Activated CD8-positive, alpha-beta memory T cell treated with anti-CD3 and anti-CD28 coated beads, Interleukin-2, amount 10 ng/mL, durations not matched to agents 7 days and 5 days (primary cell): ENCODE measurements around the gene ALDH3B1. TPM values are rescaled to one million over a fixed set of nuclear protein-coding genes. Genes with fewer than 3 reads are reported as not detected.
"Not testable (repeated sequence)": the region's sequence is repeated elsewhere in the genome, so short reads cannot be mapped to it uniquely, and the experiment has no call there.

Experiments
- ATAC-seq: fragments of 150-1000 bp; cut with Tn5 transposase; one replicate; pipeline ENCODE4 v1.10.0; 2021; ENCODE audit warnings: moderate library complexity
- CTCF ChIA-PET: fragments of 350-600 bp; sonication (Branson Sonifier 250); formaldehyde crosslinking; loops from one replicate; lab custom pipeline; 2021; ENCODE audit warnings: antibody characterized with exemption; lab: Charles Lee
- DNase-seq: peaks from one replicate; pipeline ENCODE4 v3.0.0-alpha.2; 2020
- H3K27ac Mint-ChIP-seq: one replicate; pipeline ENCODE4 v1.8.0; 2021; ENCODE audit warnings: mild to moderate bottlenecking, mixed read lengths
- H3K27me3 Mint-ChIP-seq: one replicate; pipeline ENCODE4 v1.8.0; 2021; ENCODE audit warnings: mixed read lengths
- H3K36me3 Mint-ChIP-seq: one replicate; pipeline ENCODE4 v1.8.0; 2021; ENCODE audit warnings: mild to moderate bottlenecking, mixed read lengths
- H3K4me1 Mint-ChIP-seq: one replicate; pipeline ENCODE4 v1.8.0; 2021; ENCODE audit warnings: mixed read lengths
- H3K4me3 Mint-ChIP-seq: one replicate; pipeline ENCODE4 v1.8.0; 2021; ENCODE audit warnings: mild to moderate bottlenecking, moderate library complexity, mixed read lengths
- H3K9me3 Mint-ChIP-seq: one replicate; pipeline ENCODE4 v1.8.0; 2022; ENCODE audit warnings: low read depth, mixed read lengths
- total RNA-seq, 2 experiments: library from RNA; stranded (reverse); gene quantifications; one replicate each; pipeline ENCODE4 v1.2.3, GENCODE V29; 2021

ALDH3B1 gene
- total RNA-seq, 2 experiments from 2014 or later, result not detected

GRCh38 chr11:67991347-67992121 lies 18.6 kb upstream of the ALDH3B1 start:
- H3K27me3 Mint-ChIP-seq, CTCF ChIA-PET, ATAC-seq, H3K36me3 Mint-ChIP-seq, H3K27ac Mint-ChIP-seq, DNase-seq, H3K4me3 Mint-ChIP-seq, H3K4me1 Mint-ChIP-seq, H3K9me3 Mint-ChIP-seq: not testable (repeated sequence)

GRCh38 chr11:67993821-67994220 lies 16.3 kb upstream of the ALDH3B1 start:
- not testable (repeated sequence) for ATAC-seq, H3K27me3 Mint-ChIP-seq, H3K27ac Mint-ChIP-seq, H3K36me3 Mint-ChIP-seq, H3K4me3 Mint-ChIP-seq, H3K9me3 Mint-ChIP-seq
- DNase-seq, result peak; percentile 58
- CTCF ChIA-PET, result interaction anchor here (0.6 to 1.7 kb wide), 4 partner anchors 9 to 749 kb away, joined by 3 to 7 read pairs (median 5); no protein-coding TSS in a partner anchor
- peaks cover 25% of the 10 kb centered on the region for H3K4me1 Mint-ChIP-seq

GRCh38 chr11:67994387-67994786 lies 15.7 kb upstream of the ALDH3B1 start:
- H3K4me3 Mint-ChIP-seq, H3K27ac Mint-ChIP-seq, ATAC-seq, DNase-seq, H3K36me3 Mint-ChIP-seq, H3K9me3 Mint-ChIP-seq, H3K27me3 Mint-ChIP-seq: not testable (repeated sequence)
- peaks cover 28% of the 10 kb centered on the region for H3K4me1 Mint-ChIP-seq
- CTCF ChIA-PET, result interaction anchor here (0.9 to 1.7 kb wide), 3 partner anchors 8 to 104 kb away, joined by 3 to 7 read pairs (median 7); no protein-coding TSS in a partner anchor

GRCh38 chr11:67995129-67995528 lies 15.0 kb upstream of the ALDH3B1 start:
- H3K27me3 Mint-ChIP-seq, H3K27ac Mint-ChIP-seq, CTCF ChIA-PET: not testable (repeated sequence)

GRCh38 chr11:67995579-67995978 lies 14.5 kb upstream of the ALDH3B1 start:
- CTCF ChIA-PET, DNase-seq, H3K4me3 Mint-ChIP-seq, ATAC-seq, H3K36me3 Mint-ChIP-seq, H3K9me3 Mint-ChIP-seq, H3K27ac Mint-ChIP-seq, H3K27me3 Mint-ChIP-seq: not testable (repeated sequence)
- peaks cover 40% of the 10 kb centered on the region for H3K4me1 Mint-ChIP-seq

More at GRCh38 chr11:67995129-67995528, 15.0 kb upstream of the ALDH3B1 start:
- peaks cover 36% of the 10 kb centered on the region for H3K4me1 Mint-ChIP-seq
- H3K9me3 Mint-ChIP-seq, H3K36me3 Mint-ChIP-seq, H3K4me3 Mint-ChIP-seq, ATAC-seq, DNase-seq: not testable (repeated sequence)

- H3K4me3 Mint-ChIP-seq, result no peak overlapping the region
- H3K36me3 Mint-ChIP-seq, result peaks cover 7% of the 10 kb centered on the region
- DNase-seq (no peak), ATAC-seq (no peak)
- H3K27me3 Mint-ChIP-seq, result no peaks in the 10 kb centered on the region
- CTCF ChIA-PET, result no interaction called here
- no peak overlapping the region for H3K27ac Mint-ChIP-seq
- H3K4me1 Mint-ChIP-seq, result peaks cover 41% of the 10 kb centered on the region
- no peaks in the 10 kb centered on the region for H3K9me3 Mint-ChIP-seq
Measured at GRCh38 chr11:67996051-67996450, 14.1 kb upstream of the ALDH3B1 start.

GRCh38 chr11:67996622-67997474 lies 13.3 kb upstream of the ALDH3B1 start:
- H3K27me3 Mint-ChIP-seq, result no peaks in the 10 kb centered on the region
- H3K9me3 Mint-ChIP-seq, result no peaks in the 10 kb centered on the region
- peaks cover 7% of the 10 kb centered on the region for H3K36me3 Mint-ChIP-seq
- no peak overlapping the region for H3K4me3 Mint-ChIP-seq
- CTCF ChIA-PET, result interaction anchor here (3.4 kb wide), 1 partner anchor 41 kb away, joined by 15 read pairs; no protein-coding TSS in a partner anchor
- H3K27ac Mint-ChIP-seq, result peak overlapping the region; percentile 78
- ATAC-seq (peak; percentile 66), DNase-seq (peak; percentile 67)
- peaks cover 41% of the 10 kb centered on the region for H3K4me1 Mint-ChIP-seq

GRCh38 chr11:67997475-67997921 lies 12.6 kb upstream of the ALDH3B1 start:
- CTCF ChIA-PET, result interaction anchor here (3.4 kb wide), 1 partner anchor 42 kb away, joined by 15 read pairs; no protein-coding TSS in a partner anchor
- Mint-ChIP-seq H3K27me3 (no peaks in the 10 kb centered on the region), H3K4me3 (no peak overlapping the region), H3K36me3 (peaks cover 10% of the 10 kb centered on the region), H3K9me3 (no peaks in the 10 kb centered on the region), H3K4me1 (peaks cover 45% of the 10 kb centered on the region), H3K27ac (peak overlapping the region; percentile 78)
- ATAC-seq (no peak), DNase-seq (no peak)

GRCh38 chr11:67998150-67999045 lies 11.7 kb upstream of the ALDH3B1 start:
- ATAC-seq (peak; percentile 55), DNase-seq (peak; percentile 80)
- peaks cover 10% of the 10 kb centered on the region for H3K36me3 Mint-ChIP-seq
- no peaks in the 10 kb centered on the region for H3K9me3 Mint-ChIP-seq
- H3K27me3 Mint-ChIP-seq, result no peaks in the 10 kb centered on the region
- peak overlapping the region; percentile 78 for H3K27ac Mint-ChIP-seq
- peak overlapping the region; percentile 32 for H3K4me3 Mint-ChIP-seq
- peaks cover 51% of the 10 kb centered on the region for H3K4me1 Mint-ChIP-seq
- CTCF ChIA-PET, result interaction anchor here (3.4 kb wide), 1 partner anchor 43 kb away, joined by 15 read pairs; no protein-coding TSS in a partner anchor

- no peak overlapping the region for H3K4me3 Mint-ChIP-seq
Measured at GRCh38 chr11:67999201-67999629, 10.9 kb upstream of the ALDH3B1 start.

GRCh38 chr11:67999704-68000103 lies 10.4 kb upstream of the ALDH3B1 start:
- DNase-seq, result no peak
- Mint-ChIP-seq H3K9me3 (no peaks in the 10 kb centered on the region), H3K4me1 (peaks cover 53% of the 10 kb centered on the region), H3K27me3 (no peaks in the 10 kb centered on the region), H3K27ac (no peak overlapping the region), H3K36me3 (peaks cover 10% of the 10 kb centered on the region), H3K4me3 (no peak overlapping the region)
- CTCF ChIA-PET, result interaction anchor here (3.4 kb wide), 1 partner anchor 44 kb away, joined by 15 read pairs; no protein-coding TSS in a partner anchor
- no peak for ATAC-seq

More at GRCh38 chr11:67999201-67999629, 10.9 kb upstream of the ALDH3B1 start:
- peaks cover 10% of the 10 kb centered on the region for H3K36me3 Mint-ChIP-seq
- H3K9me3 Mint-ChIP-seq, result no peaks in the 10 kb centered on the region
- ATAC-seq, result no peak
- H3K27me3 Mint-ChIP-seq, result no peaks in the 10 kb centered on the region
- H3K27ac Mint-ChIP-seq, result no peak overlapping the region
- H3K4me1 Mint-ChIP-seq, result peaks cover 50% of the 10 kb centered on the region
- CTCF ChIA-PET, result interaction anchor here (3.4 kb wide), 1 partner anchor 44 kb away, joined by 15 read pairs; no protein-coding TSS in a partner anchor
- DNase-seq, result no peak

- DNase-seq (no peak), ATAC-seq (no peak)
- H3K27me3 Mint-ChIP-seq, result no peaks in the 10 kb centered on the region
- no peaks in the 10 kb centered on the region for H3K9me3 Mint-ChIP-seq
- peaks cover 3% of the 10 kb centered on the region for H3K36me3 Mint-ChIP-seq
- H3K4me1 Mint-ChIP-seq, result peaks cover 50% of the 10 kb centered on the region
- H3K4me3 Mint-ChIP-seq, result peak overlapping the region; percentile 67
- H3K27ac Mint-ChIP-seq, result no peak overlapping the region
- CTCF ChIA-PET, result interaction anchor here (1.2 to 1.7 kb wide), 2 partner anchors 9 to 28 kb away, joined by 3 to 7 read pairs; partner anchors contain the start of gene NDUFS8
Measured at GRCh38 chr11:68002575-68002937, 7.6 kb upstream of the ALDH3B1 start.
